Measurements from ENCODE around the gene RAET1G. TPM values are rescaled to one million over a fixed set of nuclear protein-coding genes. Genes with fewer than 3 reads are reported as not detected.

RAET1G gene
- total RNA-seq, 1 experiment from 2014 or later = 9.9 TPM

GRCh38 chr6:149888093-149888492 lies 34.8 kb downstream of the RAET1G start:
- Mint-ChIP-seq H3K4me3 (ENCODE audit: unreplicated experiment) (peak overlapping the region; percentile 55), H3K4me1 (ENCODE audit: insufficient read depth, unreplicated experiment) (peaks cover 44% of the 10 kb centered on the region), H3K27me3 (ENCODE audit: insufficient read depth, unreplicated experiment) (no peaks in the 10 kb centered on the region), H3K9me3 (ENCODE audit: unreplicated experiment) (no peaks in the 10 kb centered on the region), H3K36me3 (ENCODE audit: insufficient read depth, unreplicated experiment) (peaks cover 5% of the 10 kb centered on the region), H3K27ac (ENCODE audit: low read depth, unreplicated experiment) (peak overlapping the region; percentile 69)
- CTCF ChIA-PET = interaction anchor here (0.6 to 1.1 kb wide), 7 partner anchors 9 to 362 kb away, joined by 3 to 4 read pairs (median 3); no protein-coding TSS in a partner anchor
- peak; percentile 90 for DNase-seq (ENCODE audit: unreplicated experiment)
- POLR2A ChIA-PET = interaction anchor here (0.6 to 11.7 kb wide), 19 partner anchors 8 to 405 kb away, joined by 3 to 104 read pairs (median 6); partner anchors contain the start of genes LATS1, LRP11, NUP43 and PCMT1
- intact Hi-C loops (cut with micrococcal nuclease) = loop anchor here (1.0 kb wide), 1 partner anchor 9 kb away; no protein-coding TSS in a partner anchor
- BruUV-seq (replicated peaks) = TSS peak; percentile 30
- no peak for TF ChIP-seq CTCF (IDR thresholded peaks at IDR 0.05; ENCODE audit: unreplicated experiment)

GRCh38 chr6:149887343-149887742 lies 35.6 kb downstream of the RAET1G start:
- CTCF ChIA-PET = interaction anchor here (0.7 to 0.8 kb wide), 5 partner anchors 10 to 40 kb away, joined by 3 to 4 read pairs (median 3); no protein-coding TSS in a partner anchor
- H3K27me3 Mint-ChIP-seq (ENCODE audit: insufficient read depth, unreplicated experiment) = no peaks in the 10 kb centered on the region
- BruUV-seq (replicated peaks) = no TSS peak
- peaks cover 5% of the 10 kb centered on the region for H3K36me3 Mint-ChIP-seq (ENCODE audit: insufficient read depth, unreplicated experiment)
- H3K9me3 Mint-ChIP-seq (ENCODE audit: unreplicated experiment) = no peaks in the 10 kb centered on the region
- peak; percentile 94 for DNase-seq (ENCODE audit: unreplicated experiment)
- H3K4me1 Mint-ChIP-seq (ENCODE audit: insufficient read depth, unreplicated experiment) = peaks cover 44% of the 10 kb centered on the region
- peak overlapping the region; percentile 69 for H3K27ac Mint-ChIP-seq (ENCODE audit: low read depth, unreplicated experiment)
- no peak for TF ChIP-seq CTCF (IDR thresholded peaks at IDR 0.05; ENCODE audit: unreplicated experiment)
- H3K4me3 Mint-ChIP-seq (ENCODE audit: unreplicated experiment) = peak overlapping the region; percentile 55
- POLR2A ChIA-PET = interaction anchor here (0.8 to 11.7 kb wide), 14 partner anchors 9 to 170 kb away, joined by 3 to 104 read pairs (median 6); partner anchors contain the start of genes LATS1, LRP11, NUP43 and PCMT1
- intact Hi-C loops (cut with micrococcal nuclease) = no loop called here

GRCh38 chr6:149885888-149886287 lies 37.0 kb downstream of the RAET1G start:
- intact Hi-C loops (cut with micrococcal nuclease) = no loop called here
- Mint-ChIP-seq H3K36me3 (ENCODE audit: insufficient read depth, unreplicated experiment) (peaks cover 5% of the 10 kb centered on the region), H3K27ac (ENCODE audit: low read depth, unreplicated experiment) (peak overlapping the region; percentile 36), H3K9me3 (ENCODE audit: unreplicated experiment) (no peaks in the 10 kb centered on the region), H3K4me3 (ENCODE audit: unreplicated experiment) (no peak overlapping the region), H3K4me1 (ENCODE audit: insufficient read depth, unreplicated experiment) (peaks cover 43% of the 10 kb centered on the region), H3K27me3 (ENCODE audit: insufficient read depth, unreplicated experiment) (no peaks in the 10 kb centered on the region)
- no peak for DNase-seq (ENCODE audit: unreplicated experiment)
- CTCF ChIA-PET = interaction anchor here (0.6 to 2.1 kb wide), 10 partner anchors 10 to 922 kb away, joined by 3 to 7 read pairs (median 4); no protein-coding TSS in a partner anchor
- no peak for TF ChIP-seq CTCF (IDR thresholded peaks at IDR 0.05; ENCODE audit: unreplicated experiment)
- no TSS peak for BruUV-seq (replicated peaks)
- POLR2A ChIA-PET = interaction anchor here (0.6 to 11.7 kb wide), 10 partner anchors 11 to 54 kb away, joined by 3 to 104 read pairs (median 6); partner anchors contain the start of genes RAET1E and RAET1G

- no TSS peak for BruUV-seq (replicated peaks)
- H3K4me3 Mint-ChIP-seq (ENCODE audit: unreplicated experiment) = no peak overlapping the region
Observed at GRCh38 chr6:149884617-149885016, 38.3 kb downstream of the RAET1G start.

More at GRCh38 chr6:149884617-149885016, 38.3 kb downstream of the RAET1G start:
- no peak for TF ChIP-seq CTCF (IDR thresholded peaks at IDR 0.05; ENCODE audit: unreplicated experiment)
- Mint-ChIP-seq H3K9me3 (ENCODE audit: unreplicated experiment) (no peaks in the 10 kb centered on the region), H3K27ac (ENCODE audit: low read depth, unreplicated experiment) (peak overlapping the region; percentile 32), H3K4me1 (ENCODE audit: insufficient read depth, unreplicated experiment) (peaks cover 32% of the 10 kb centered on the region), H3K36me3 (ENCODE audit: insufficient read depth, unreplicated experiment) (peaks cover 5% of the 10 kb centered on the region), H3K27me3 (ENCODE audit: insufficient read depth, unreplicated experiment) (no peaks in the 10 kb centered on the region)
- no peak for DNase-seq (ENCODE audit: unreplicated experiment)
- POLR2A ChIA-PET = interaction anchor here (1.4 to 11.7 kb wide), 4 partner anchors 13 to 38 kb away, joined by 4 to 104 read pairs (median 8); partner anchors contain the start of gene LRP11
- CTCF ChIA-PET = interaction anchor here (1.4 to 2.1 kb wide), 3 partner anchors 16 to 50 kb away, joined by 5 to 7 read pairs (median 5); no protein-coding TSS in a partner anchor
- intact Hi-C loops (cut with micrococcal nuclease) = no loop called here
